ENCODE results near the gene NDUFAF3. TPM values are rescaled to one million over a fixed set of nuclear protein-coding genes. Genes with fewer than 3 reads are reported as not detected.

Gene NDUFAF3
- total RNA-seq, 1 experiment from 2014 or later = 91.0 TPM

GRCh38 chr3:49007068-49007770 lies 14.7 kb upstream of the NDUFAF3 start, which contains the start of gene WDR6:
Gene WDR6, plus strand, starts transcription at chr3:49007391. Its CDS starts 41 bp downstream, at chr3:49007432.
- Histone ChIP-seq H4K20me1 (ENCODE audit: insufficient read depth) (no peaks in the 10 kb centered on the region), H2AFZ (ENCODE audit: low read depth, low read length, poor library complexity, severe bottlenecking) (no peak within 1 kb of the TSS), H3K9ac (ENCODE audit: low read length) (peak within 1 kb of the TSS; percentile 99), H3K4me2 (ENCODE audit: low read length) (peak within 1 kb of the TSS; percentile 91), H3K9me2 (ENCODE audit: insufficient read depth) (no peaks in the 10 kb centered on the region), H3K4me3 (replicated peaks in 1 of 2; ENCODE audit: low read depth in 1 of 2, low read length in 2 of 2) (peak within 1 kb of the TSS; percentile 72 to 86), H3K36me3 (ENCODE audit: control insufficient read depth in 1 of 2, insufficient read depth in 2 of 2, low read length in 2 of 2) (peaks cover 6 to 9% of the 10 kb centered on the region in 2 experiments; a peak in 3 of 4 replicates), H3K9me3 (ENCODE audit: control insufficient read depth in 1 of 2, insufficient read depth in 1 of 2, low read depth in 1 of 2, low read length in 2 of 2) (no peaks in the 10 kb centered on the region), H3K79me2 (ENCODE audit: insufficient read depth, low read length) (peaks cover 48% of the 10 kb centered on the region), H3K27ac (ENCODE audit: low read depth, low read length) (peak within 1 kb of the TSS; percentile 99), H3K27me3 (ENCODE audit: insufficient read depth, low read length) (no peaks in the 10 kb centered on the region), H3K4me1 (ENCODE audit: control insufficient read depth in 1 of 2, insufficient read depth in 2 of 2, low read length in 2 of 2) (peaks cover 3 to 26% of the 10 kb centered on the region in 2 experiments; a peak in 3 of 4 replicates)
- no TSS peak for BruUV-seq (replicated peaks)
- DNase-seq (ENCODE audit: low read depth, low spot score) (peak; percentile 94), ATAC-seq (peak; percentile 91)
- ChIA-PET RAD21 (ENCODE audit: low non-redundant PET in 1 of 2, low total read pairs in 2 of 2, uncharacterized antibody in 2 of 2, unreplicated experiment in 2 of 2) (interaction anchor here (0.6 to 1.9 kb wide), 5 partner anchors 11 to 442 kb away, joined by 3 to 8 read pairs (median 5); partner anchors contain the start of gene QRICH1 (in 1 of the 2)), POLR2A (interaction anchor here (0.8 to 2.6 kb wide), 11 partner anchors 10 to 411 kb away, joined by 3 to 52 read pairs (median 13); partner anchors contain the start of genes DALRD3, IMPDH2, KLHDC8B and NDUFAF3), CTCF (interaction anchor here (0.8 to 3.2 kb wide), 10 partner anchors 11 to 288 kb away, joined by 3 to 42 read pairs (median 4); partner anchors contain the start of genes DALRD3, IMPDH2, NDUFAF3 and P4HTM)
- no peak for TF ChIP-seq CEBPB (IDR thresholded peaks at IDR 0.05; ENCODE audit: low read depth)
- TF ChIP-seq ZFX (IDR thresholded peaks at IDR 0.05) = peak; percentile 9; the same call in 1 of the 2 replicates
- TF ChIP-seq YY1 (IDR thresholded peaks at IDR 0.05; ENCODE audit: extremely low read depth, insufficient replicate concordance, low read depth, low read length) = peak; percentile 63
- peak; percentile 94 for TF ChIP-seq ZBTB33 (IDR thresholded peaks at IDR 0.05; ENCODE audit: extremely low read depth, insufficient replicate concordance, low read length)
- no peak for TF ChIP-seq REST (IDR thresholded peaks at IDR 0.05; ENCODE audit: low read depth)
- no peak for TF ChIP-seq CBX3 (IDR thresholded peaks at IDR 0.05; ENCODE audit: low read depth)
- peak; percentile 74 for TF ChIP-seq POLR2A (IDR thresholded peaks at IDR 0.05; ENCODE audit: borderline replicate concordance, extremely low read depth, insufficient read depth, insufficient read length)
- TF ChIP-seq SP1 (IDR thresholded peaks at IDR 0.05; ENCODE audit: low read depth) = no peak
- TF ChIP-seq JUND (IDR thresholded peaks at IDR 0.05) = no peak
- peak; percentile 38 for TF ChIP-seq TCF7L2 (IDR thresholded peaks at IDR 0.05; ENCODE audit: borderline replicate concordance, extremely low read depth, insufficient read depth, insufficient read length)
- peak in 2 of 3 experiments; percentile 44 to 61; a peak in 3 of 6 replicates for TF ChIP-seq CTCF (IDR thresholded peaks at IDR 0.05 in 2 of 3, conservative IDR thresholded peaks at IDR 0.05 in 1 of 3; ENCODE audit: borderline replicate concordance in 1 of 3, insufficient read depth in 1 of 3, low read depth in 2 of 3, low read length in 2 of 3)
- TF ChIP-seq POLR2AphosphoS5 (IDR thresholded peaks at IDR 0.05; ENCODE audit: low read depth, low read length) = peak; percentile 86
- intact Hi-C loops (cut with micrococcal nuclease) = loop anchor here (1.0 kb wide), 1 partner anchor 11 kb away; the partner anchor contains the start of gene DALRD3

Measured in HCT116 (cell line).